HG03354 (cell line): ENCODE data around the gene MAPK7.

Experiments
- ATAC-seq: cut with Tn5 transposase; IDR thresholded peaks from one replicate; pipeline ENCODE4 v1.9.1; 2021; ENCODE audit warnings: mild to moderate bottlenecking; ENCODE audit not compliant: unreplicated experiment, poor library complexity, severe bottlenecking

MAPK7 gene

DNA sequence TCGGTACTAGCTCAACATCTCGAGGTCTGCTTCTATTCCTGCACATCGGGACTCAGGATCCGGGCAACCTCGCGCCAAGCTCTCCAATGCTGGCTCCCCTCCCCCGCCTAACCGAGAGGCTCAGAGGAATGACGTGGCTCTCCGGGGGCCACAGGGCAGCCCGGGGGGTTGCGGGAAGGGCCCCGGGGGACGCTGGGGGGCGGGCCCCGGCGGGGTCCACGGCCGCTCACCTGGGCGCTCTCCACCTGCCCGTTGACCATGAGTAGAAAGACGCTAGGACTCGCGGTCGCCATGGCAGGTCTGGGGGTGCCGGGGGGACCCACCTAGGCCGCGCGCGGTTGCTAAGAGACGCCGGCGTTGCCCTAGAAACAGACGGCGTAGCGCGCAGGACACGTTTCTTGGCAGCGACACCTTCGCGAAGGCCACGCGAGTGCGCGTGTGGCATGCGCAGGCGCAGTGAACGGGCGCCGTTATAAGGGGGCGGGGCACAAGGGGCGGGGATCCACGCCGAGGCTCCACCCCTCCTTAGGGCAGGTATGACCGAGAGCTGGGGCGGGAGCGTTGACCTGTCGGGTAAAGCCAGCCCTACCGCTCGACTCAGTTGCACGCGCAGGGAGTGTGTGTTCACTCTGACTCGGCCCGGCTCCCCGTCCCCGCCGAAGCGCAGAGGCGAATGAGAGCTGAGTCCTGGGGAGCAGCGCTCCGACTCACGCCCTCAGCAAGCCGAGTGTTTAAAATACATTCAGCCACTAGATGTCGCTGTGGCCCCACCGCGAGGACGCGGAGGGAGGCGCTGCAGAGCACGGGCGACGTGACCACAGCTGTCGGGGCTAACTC, 15.8 kb upstream of the MAPK7 start, which contains the start of gene B9D1:
Gene B9D1, minus strand, starts transcription at position 447 of the 837 bp plus-strand sequence. Its CDS starts 154 bp downstream, at position 293.
- ATAC-seq, result peak; percentile 83

DNA sequence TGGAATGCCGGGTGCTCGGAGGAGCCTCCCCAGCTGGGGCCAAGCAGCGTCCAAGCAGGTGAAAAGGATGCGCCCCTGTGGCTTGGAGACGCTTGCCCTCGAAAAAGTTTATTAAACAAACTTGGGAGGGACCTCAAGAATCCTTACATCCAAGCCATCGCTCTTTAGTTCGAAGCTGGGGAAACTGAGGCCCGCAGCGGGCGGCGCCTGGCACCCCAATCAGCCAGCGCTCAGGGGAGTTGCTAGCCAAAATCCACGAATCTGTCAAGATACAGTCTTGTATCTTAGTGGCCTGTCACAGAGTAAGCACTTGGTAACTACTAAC, 15.2 kb upstream of the MAPK7 start:
- no peak for ATAC-seq

DNA sequence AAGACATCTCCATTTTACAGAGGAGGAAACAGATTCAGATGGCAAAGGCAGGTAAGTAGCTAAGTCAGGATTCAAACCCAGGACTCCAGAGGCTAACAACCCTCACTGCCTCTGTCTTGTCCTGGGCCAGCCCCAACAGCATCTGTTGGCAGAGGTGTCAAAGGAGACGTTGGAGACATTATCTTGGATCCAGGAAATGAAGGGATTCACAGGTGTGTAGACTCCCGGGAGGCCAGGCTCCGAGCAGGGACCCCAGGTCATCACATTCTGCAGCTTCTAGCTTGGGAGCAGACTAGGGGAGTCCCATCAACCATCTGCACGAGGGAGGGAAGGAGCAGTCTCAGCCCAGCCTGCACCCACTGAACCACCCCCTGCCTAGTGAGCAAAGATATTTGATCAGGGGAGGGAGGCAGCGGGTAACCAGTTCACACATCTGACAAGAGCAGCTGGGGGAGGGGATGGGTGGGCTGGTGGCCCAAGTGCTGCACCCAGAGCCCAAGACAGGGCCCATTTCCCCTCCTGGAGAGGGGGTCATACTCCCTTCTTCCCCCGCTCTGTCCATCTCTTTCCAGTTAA, 14.8 kb upstream of the MAPK7 start:
- no peak for ATAC-seq

DNA sequence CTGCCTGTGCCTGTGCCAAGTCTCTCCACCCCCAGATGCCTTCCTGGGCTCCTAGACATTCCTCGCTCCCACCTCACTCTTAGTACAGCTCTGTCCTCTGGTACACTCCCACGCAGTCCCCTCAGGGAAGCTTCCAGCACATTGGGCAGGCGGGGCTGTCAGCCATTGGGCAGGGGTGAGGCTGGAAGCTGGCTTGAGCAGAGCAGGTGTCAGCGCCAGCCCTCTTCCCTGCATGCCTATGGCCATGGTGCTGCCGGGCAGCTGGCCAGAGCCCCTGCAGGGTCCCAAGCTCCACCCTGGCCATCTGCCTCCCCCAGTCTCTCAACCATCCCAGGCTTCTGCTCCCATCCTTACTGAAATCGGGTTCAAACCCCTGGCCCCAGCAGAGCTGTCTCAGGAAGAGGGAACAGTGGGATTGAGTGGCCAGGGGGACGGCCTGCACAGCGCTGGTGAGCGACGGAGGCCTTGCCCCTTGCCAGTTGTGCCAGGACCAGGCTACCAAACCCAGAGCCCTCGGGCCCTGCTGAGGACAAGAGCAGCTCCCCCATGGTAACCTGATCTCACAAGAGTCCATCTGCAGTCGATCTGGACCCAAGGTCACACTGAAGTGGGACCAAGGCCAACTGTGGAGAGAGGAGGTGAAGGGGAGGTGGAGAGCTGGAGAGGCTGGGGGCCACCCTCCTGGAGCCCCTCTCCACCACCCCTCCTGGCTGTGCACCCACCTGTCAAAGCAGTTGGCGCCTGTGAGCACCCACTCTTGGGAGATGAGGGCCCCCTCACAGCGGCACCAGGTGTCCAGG, 13.4 kb upstream of the MAPK7 start:
- ATAC-seq, result no peak

DNA sequence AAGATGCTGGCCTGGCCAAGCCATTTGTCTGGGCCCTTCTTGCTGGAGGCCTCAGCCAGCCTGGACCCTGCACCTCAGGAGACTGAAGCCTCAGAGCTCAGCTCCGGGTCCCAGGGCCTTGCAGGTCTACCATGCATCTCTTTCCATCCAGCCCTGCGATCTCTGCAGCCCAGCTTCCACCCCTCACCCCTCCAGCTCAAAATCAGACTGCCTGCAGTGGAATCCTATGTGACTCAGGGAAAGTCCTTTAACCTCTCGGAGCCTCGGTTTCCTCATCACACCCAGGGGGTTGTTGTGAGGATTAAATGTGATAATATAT, 12.8 kb upstream of the MAPK7 start:
- ATAC-seq, result no peak

DNA sequence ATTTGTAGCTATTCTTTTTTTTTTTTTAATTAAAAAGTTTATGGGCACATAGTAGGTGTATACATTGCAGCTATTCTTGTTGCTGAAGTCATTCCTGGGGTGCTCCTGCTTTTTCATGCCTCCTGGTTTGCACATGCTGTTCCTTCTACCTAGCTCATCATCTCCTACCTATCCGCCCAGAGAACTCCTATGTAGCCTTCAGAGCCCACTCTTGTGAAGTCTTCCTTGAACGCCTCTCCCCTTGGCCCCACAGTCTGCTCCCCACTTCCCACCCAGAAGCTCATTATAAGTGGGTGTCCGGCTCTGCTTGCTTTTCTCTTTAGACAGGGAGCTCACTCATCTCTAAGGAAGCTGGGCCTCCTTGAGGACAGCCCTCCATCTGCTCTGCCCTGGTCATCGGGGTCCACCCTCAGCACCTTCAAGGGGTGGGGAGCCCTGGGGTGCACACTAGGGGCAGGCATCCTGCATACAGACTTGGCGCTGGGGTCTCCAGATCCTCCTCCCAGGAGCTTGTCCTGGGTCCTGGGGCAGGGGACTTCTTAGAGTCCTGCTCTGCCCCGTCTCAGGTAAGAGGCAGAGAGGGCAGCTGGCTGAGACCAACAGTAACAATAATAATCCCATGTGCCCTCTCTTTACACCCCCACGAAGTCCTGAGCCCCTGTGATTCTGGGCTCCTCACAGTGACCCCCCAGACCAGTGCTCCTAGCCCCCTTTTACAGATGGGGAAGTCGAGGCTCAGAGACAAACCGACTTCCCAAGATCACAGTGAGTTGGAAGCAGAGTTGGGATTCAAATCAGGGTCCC, 12.3 kb upstream of the MAPK7 start:
- no peak for ATAC-seq

DNA sequence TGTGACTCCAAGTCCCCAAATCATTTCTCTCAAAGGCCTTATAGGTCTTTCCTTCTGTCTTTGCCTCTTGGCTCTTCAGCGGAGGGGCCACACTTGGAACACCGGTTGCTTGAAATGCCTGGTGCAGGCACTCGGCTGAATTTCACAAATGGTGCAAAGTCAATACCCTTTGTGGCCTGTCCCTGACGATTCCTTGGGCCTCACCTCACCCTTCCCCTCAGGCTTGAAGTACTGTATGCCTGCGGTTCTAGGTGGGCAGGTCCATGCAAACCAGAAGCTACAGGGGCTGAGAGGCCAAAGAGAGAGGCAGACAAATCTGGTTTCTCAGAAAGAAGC, 11.7 kb upstream of the MAPK7 start:
- no peak for ATAC-seq

DNA sequence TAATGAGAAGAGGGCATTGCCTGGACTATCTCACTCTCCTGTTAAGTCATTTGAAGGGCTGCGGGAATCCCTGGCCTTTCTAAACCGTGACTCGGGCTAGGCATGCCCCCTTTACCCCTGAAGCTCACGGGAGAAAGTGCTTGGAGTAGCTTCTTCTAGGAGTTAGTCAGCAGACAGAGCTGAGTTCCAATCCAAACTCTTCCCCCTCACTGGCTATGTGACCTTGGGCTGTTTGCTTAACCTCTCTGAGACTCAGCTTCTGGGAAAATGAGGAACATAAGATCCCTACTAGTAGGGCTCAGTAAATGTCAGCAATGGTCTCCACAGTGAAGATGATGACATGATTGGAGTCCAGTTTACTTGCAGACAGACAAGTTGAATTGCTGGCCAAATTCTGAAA, 10.1 kb upstream of the MAPK7 start:
- ATAC-seq, result no peak

DNA sequence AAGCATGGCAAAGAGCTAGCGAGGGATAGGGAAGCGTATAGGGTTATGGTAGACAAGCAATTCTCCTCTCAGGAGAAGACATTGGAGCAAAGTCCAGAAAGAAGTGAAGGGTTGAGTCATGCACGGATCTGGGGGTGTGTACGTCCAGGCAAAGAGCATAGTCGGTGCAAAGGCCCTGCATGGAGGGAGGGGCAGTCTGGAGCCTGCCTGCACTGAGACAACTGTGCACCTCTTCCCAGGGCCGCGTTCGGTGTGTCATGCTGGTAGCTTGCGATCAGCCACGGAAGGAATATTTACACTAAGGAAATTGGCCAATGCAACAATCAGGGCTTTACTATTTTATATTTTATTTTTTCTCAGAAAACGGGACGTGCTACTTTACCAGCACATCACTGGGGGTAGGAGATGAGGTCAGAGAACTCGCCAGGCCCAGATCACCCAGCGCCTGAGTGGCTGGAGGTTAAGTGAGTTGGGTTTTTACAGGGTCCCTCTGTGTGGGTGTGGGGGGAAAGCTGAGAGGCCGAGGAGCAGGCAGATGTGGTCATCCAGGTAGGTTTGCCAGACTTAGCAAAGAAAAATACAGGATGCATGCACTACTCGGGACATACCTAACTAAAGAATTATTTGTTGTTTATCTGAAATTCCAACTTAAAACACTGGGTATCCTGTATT, 9.1 kb upstream of the MAPK7 start:
- ATAC-seq, result no peak

DNA sequence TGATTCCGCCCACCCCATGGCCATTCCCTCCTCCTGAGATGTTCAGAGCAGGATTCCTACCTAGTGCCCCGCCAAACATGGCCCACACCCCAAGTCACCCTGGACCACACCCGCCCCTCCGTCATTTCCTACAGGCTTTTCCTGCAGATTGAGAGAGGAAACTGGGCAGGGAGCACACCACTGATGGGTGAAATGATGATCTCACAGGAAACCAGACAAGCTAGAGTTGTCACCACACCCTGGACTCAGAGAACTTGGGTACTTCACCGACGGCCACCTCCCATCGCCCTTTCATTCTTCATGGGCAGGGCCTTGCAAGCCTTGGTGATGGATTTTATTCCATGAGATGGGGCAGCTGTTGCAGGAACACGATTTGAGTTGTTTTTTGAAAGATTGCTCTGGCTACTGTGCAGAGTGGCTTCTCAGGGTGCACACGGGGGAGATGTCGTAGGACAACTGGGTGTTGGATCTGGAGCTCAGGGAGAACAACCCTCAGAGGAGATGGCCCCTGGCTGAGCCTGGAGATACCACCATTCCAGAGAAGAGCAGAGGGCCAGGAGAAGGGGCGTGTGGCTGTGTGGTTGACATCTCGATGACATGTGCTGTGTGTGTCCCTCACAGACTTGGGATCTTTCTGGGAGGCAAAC, 8.3 kb upstream of the MAPK7 start:
- ATAC-seq, result no peak

DNA sequence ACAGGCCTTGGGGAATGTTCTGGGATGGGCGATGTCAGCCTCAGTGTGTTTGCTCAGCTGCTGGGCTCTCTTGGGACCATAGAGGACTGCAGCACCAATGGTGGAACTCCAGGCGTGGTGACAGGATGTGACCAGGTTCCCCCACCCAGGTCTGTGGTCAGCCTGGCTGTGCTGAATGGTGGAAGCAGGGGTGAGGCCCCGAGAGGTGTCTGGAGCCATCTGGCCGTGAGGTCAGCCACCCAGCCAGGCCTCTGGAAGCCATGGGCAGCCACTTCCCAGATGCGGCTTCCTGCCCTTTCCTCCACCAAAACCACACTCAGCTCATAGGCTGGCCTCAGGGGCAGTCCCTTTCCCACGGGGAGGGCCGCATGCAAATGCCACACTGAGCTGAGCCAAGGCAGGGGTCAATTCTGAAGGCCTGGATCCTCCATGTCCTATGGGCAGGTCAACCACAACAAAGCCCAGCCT, 7.8 kb upstream of the MAPK7 start:
- peak; percentile 78 for ATAC-seq

DNA sequence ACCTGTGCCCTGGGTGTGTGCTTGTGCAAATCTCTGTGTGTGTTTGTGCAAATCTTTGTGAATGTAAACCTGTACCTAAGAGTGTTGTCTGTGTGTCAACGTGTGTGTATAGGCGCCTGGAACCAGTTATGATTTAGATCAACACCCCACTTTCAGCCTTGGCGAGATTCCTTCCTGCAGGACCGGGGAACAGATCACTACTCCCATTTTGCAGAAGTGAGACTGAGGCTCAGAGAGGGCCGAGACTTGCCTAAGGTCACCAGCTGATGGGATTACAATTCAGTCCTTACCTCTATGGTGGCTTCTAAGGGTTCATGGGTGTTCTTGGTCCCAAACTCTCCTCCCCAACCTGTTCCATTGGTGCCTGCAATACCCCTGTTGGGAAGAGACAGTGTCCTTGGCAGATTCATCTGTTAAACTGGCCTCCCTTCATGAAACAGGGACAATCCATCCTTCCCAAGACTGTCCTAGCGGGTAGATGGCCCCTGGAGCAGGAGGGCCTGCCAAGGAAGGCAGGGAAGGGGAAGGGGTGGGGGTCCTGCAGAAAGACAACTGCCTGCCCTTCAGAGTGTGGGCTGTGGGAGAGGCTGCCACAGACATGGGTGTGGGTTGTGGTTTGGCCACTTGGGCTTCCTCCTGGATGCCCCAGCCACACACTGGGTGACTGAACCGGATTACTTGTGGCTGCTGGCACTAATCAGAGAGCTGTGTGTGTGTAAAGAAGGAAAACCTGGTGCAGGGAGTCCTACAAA, 6.9 kb upstream of the MAPK7 start:
- no peak for ATAC-seq

DNA sequence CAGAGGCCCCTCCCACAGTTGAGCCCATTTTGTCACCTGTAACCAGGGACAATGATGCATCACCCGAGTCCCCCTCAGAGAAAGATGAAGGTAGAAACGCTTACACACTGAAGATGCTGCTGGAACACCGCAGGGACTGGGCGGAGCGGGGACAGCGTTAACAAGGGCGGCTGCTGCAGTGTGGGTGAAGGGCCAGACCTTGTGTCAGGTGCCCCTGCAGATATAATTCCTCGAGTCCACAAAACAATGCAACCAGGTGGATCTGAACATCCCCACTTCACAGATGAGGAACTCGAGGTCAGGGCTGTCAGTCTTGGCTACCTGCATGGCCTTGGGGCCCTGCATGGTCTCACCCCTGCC, 6.3 kb upstream of the MAPK7 start:
- ATAC-seq, result no peak

DNA sequence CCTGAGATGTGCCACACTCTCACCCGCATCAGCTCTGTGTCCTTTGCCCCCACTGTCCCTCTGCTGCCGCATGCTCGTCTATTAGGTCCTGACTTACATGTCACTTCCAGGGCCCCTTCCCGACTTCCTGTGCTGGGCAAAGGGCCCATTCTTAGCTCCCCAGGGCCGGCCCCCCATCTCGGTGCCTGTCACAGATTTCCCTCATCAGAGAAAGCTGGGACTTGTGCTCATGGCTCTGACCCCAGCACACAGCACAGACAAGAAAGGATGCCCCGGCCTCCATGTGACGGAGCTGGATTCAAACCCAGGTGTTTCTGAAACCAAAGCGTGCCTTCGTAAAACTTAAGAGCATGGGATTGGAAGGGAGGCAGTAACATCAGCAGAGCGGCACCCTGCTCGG, 5.9 kb upstream of the MAPK7 start:
- ATAC-seq, result no peak

DNA sequence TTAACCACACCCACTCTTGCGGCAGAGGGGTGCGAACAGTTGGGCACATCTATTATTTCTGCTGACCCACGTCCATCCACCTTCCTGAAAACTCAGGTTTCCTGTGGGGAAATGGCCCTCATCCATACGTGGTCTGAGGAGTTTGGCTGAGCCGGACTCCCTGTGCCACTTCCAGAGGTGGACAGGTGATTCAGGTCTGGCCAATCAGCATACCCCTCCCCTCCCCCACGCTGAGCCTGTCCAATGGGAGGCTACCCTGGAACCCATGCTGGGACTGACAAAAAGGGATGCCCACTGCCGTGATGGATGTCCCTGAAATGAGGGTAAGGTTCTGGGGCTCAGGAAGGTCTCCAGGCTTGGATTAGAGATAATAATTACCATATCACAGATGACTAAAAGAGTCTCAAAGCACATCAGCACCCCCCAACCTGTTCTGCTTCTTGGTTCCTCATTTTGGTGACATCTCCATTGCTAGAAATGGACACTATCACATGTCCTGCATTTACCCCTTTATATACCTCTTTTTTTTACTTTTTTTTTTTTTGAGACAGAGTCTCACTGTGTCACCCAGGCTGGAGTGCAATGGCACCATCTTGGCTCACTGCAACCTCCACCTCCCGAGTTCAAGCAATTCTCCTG, 5.3 kb upstream of the MAPK7 start:
- no peak for ATAC-seq

DNA sequence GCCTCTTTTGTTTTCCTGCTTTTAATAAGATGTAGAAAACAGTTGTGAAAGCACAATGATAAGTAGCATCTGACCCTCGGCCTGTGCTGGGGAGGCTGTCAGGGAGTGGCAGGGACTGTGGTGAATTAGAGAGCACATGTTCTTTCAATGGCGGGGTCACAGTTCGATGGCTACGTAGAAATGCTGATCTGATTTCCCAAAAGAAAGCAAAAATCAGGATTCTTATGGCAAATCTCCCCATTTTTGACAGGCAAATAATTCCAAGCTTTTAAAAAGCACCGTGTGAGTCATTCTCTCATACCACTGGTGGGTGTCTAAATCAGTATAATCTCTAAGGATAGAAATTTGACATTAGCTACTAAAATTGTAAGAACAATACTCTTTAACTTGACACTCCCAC, 4.2 kb upstream of the MAPK7 start:
- ATAC-seq, result no peak

DNA sequence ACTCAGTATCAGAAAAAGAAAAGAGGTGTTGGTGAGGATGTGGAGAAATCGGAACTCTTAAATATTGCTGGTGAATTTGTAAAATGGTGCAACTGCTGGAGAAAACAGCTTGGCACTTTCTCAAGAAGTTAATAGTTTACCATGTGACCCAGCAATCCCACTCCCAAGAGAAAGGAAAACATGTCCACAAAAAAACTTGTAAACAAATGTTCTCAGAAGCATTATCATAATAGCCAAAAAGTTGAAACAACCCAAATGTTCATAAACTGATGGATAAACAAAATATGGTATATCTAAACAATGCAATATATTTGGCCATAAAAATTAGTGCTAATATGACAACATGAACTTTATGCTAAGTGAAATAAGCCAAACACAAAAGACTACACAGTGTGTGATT, 2.6 kb upstream of the MAPK7 start:
- no peak for ATAC-seq

DNA sequence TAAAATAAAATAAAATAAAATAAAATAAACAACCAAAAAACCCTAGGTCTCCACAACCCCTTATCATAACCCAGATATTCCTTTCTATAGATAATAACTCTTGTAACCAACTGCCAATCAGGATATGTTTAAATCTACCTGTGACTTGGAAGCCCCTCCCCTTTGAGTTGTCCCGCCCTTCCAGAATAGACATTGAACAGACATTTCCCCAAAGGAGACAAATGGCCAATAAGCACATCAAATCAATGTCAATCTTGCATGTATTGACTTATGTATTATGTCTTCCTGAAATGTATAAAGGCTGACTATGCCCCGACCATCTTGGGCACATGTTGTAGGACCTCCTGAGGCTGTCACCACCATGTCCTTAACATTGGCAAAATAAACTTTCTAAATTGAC, 1.5 kb upstream of the MAPK7 start:
- ATAC-seq, result no peak
